HG02759 (cell line): ENCODE results near the gene AIP.

ENCODE experiments used
- ATAC-seq: cut with Tn5 transposase; IDR thresholded peaks from one replicate; pipeline ENCODE4 v1.9.1; 2021; ENCODE audit warnings: mild to moderate bottlenecking, moderate library complexity; ENCODE audit not compliant: unreplicated experiment

Gene AIP

GRCh38 chr11:67482827-67483798 lies at the start of gene AIP:
AIP (plus strand) TSS chr11:67483026; CDS start chr11:67483159, 133 bp downstream.
- peak; percentile 69 for ATAC-seq

GRCh38 chr11:67433536-67434394 lies 49.1 kb upstream of the AIP start:
- ATAC-seq: no peak

- ATAC-seq: no peak
Observed at GRCh38 chr11:67434395-67434881, 48.4 kb upstream of the AIP start.

DNA sequence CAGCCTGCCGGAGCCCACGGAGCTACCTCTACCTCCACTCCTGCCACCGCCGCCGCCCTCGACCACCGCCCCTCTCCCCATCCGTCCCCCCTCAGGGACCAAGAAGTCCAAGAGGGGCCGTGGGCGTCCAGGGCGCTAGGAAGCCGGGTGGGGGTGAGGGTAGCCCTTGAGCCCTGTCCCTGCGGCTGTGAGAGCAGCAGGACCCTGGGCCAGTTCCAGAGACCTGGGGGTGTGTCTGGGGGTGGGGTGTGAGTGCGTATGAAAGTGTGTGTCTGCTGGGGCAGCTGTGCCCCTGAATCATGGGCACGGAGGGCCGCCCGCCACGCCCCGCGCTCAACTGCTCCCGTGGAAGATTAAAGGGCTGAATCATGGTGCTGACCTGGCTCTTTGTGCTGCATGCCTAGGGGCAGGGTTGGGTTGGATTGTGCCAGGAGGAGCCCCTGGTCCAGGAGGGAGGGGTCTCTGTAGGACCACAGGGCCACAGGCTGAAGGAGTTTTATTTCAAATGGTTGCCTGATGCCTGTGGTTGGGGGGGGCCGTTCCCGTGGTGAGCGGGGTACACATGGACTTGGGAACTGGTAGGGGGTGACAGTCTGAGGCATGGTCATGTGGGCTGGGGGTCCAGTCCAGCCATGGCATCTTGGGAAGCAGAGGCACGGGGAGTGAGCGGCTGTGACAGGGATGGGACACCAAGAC lies 47.6 kb upstream of the AIP start:
- no peak for ATAC-seq

- no peak for ATAC-seq
Observed at GRCh38 chr11:67435727-67436458, 46.9 kb upstream of the AIP start.

DNA sequence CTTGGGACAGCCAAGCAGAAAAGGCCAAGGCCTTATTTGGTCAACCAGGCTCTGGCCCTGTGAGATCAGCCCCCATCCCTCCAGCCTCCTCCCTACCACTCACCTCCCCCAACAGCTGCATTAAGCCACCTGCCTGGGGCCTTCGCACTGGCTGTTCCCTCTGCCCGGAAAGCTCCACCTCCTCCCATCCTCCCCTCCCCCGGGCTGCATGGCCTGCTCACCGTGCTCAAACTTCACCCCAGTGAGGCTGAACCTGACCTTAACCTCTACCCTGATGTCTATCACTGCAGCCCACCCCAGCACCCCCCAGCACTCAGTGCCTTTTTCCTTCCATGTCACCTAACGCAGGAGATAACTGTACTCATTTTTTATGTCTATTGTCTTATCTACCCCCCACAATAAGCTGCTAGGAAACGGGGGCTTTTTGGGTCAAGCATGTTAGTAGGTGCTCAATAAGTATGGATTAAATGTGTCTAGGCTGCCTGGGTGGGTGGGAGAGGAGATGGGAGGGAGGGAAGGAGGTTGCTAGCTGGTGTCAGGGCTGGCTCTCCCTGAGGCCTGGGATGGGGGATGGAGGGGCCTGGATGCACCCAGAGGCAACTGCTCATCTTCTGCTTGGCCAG lies 46.3 kb upstream of the AIP start:
- peak; percentile 42 for ATAC-seq

DNA sequence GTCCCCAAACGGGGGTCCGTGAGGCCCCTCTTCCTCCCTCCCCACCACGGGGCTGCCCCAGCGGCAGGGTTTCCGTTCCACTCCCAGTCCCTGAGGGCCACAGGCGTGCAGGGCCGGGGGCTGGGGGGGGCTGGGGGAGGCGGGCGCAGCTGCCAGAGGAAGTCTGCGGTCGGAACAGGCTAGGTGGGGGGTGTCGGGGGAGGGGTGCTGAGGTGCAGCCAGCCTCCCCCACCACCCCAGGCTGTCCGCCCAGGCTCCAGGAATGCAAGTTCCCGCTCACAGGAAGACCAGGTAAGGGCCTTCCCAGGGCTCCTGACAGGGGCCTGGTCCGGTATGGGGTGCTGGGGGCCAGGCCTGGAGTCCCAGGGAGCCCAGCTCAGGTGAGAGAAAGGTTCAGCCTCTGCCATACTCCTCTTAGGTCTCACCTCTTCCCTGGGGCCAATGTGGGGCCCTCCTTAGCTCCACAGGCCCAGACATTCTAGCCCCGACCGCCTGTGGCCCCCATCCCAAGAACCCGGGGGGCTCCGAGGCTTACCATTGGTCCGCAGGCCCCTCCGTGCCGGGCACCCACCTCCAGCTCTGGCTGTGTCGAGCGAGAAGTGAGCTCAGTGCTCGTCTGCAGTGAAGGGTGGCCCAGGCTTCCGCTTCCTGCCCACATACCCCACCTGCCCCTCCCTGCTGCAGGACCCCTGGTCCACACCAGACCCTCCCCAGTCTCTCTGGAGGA lies 45.6 kb upstream of the AIP start, which contains the start of gene PTPRCAP:
Gene PTPRCAP (minus strand): TSS at position 601 of the 727 bp plus-strand sequence. CDS start 63 bp downstream, at position 538.
- peak; percentile 31 for ATAC-seq

DNA sequence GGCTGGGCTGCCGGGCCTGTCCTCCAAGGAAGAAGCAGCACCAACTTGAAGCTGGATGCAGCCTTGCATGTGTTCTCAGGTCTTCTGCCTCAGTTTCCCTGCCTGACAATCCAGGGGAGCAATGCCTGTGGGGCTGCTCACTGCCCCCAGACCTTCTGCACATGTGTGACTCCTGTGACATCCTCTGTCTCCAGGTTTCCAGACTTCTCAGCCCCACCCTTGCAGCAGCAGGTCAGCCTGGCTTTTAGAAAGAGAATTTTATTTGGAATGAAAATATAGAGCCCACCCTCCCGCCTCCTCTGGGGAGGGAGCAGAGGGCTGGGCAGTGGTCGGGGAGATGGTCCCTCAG lies 45.0 kb upstream of the AIP start:
- no peak for ATAC-seq

GRCh38 chr11:67438158-67438902 lies 44.5 kb upstream of the AIP start:
- no peak for ATAC-seq

DNA sequence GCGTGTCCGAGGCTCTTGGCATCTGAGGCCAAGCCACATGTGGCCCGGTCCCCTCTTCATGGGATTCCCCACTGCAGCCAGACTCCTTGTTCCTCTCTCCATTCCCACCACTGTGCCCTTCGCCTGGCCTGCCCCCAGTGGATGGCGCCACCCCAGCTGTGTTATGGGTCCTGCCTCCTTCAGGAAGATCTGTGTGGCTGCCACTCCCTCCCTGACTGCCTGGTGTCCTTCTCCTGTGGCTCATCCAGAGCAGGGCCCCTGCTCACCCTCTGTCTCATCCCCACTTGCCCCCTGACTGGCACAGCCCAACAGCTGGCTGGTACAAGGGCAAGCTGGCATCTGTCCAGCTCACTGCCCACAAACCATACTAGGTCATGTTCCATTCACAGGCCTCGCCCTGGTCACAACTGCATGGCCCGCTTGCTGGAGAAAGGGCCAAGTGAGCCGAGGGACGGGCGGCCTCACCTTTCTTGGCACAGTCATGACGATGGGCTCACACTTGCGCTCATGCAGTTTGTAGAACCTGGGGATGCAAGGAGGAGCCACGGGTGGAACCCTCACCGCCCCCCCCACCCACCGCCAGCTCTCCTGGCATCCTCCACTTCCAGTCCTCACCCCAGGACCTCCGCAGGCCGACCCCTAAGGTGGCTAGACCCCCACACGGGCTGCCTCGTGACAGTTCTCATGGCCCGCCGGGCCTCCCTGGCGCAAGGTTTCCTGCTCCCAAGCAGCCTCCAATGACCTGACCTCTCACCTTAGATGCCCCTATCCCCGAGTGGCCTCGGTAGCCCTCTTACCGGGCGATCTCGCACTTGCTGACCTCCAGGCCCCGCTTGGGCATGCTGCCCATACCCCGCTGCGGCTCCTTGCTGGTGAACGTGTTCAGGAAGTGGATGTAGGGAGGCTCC lies 43.3 kb upstream of the AIP start:
- no peak for ATAC-seq

DNA sequence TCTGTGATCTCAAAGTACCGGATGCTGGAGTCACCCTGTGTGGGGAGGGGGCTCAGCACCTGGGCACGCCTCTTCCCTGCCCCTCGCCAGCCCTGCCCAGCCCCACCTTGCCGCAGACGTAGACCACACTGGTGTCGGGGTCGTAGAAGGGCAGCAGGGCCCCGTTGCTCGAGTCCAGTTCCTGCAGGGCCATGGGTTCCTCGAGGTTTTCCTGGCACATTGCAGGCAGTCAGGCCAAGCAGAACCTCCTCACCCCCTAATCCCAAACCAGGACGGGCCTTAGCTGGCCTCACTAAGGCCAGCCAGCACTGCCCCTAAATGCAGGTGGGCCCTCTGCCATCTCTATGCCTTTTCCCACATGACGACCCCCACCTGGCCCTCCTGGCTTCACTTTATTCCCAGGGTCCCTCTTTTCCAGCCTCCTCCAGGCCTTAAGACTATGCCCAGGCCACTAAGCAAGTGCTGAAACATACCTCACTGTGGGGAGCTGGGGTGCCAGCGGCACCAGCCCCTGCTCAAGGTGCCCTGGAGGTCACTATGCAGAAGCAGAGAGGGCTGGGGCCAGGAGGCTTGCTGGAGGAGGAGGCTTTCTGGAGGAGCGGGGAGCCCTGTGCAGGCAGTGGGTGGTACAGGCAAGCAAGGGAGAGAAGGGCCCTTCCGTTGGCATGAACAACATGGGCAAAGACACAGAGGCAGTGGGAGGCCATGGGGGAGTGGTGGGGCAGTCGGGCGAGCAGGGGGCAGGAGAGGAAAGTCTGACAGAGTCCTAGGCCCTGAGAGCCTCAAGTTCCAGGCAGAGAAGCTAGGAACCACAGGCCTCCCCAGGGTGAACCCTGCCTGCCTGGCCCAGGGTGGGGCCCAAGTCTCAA lies 42.4 kb upstream of the AIP start:
- no peak for ATAC-seq

- ATAC-seq: no peak
Observed at GRCh38 chr11:67441098-67441563, 41.7 kb upstream of the AIP start.

- no peak for ATAC-seq
Observed at GRCh38 chr11:67441731-67442351, 41.0 kb upstream of the AIP start.

GRCh38 chr11:67442504-67443404 lies 40.1 kb upstream of the AIP start:
- ATAC-seq: no peak

GRCh38 chr11:67445515-67445914 lies 37.3 kb upstream of the AIP start:
- no peak for ATAC-seq
